ENCODE measurements around the gene RBM5.

Gene RBM5

GRCh38 chr3:50155891-50156290 is 67.2 kb downstream of the RBM5 start:
- TF ChIP-seq CTCF (IDR thresholded peaks at IDR 0.05; ENCODE audit: borderline replicate concordance, insufficient read depth, low read depth, low read length), result no peak
- H3K4me3 ChIP-seq (ENCODE audit: low read depth, low read length), result no peak overlapping the region

- no peak overlapping the region for H3K4me3 ChIP-seq (ENCODE audit: low read depth, low read length)
Measured at GRCh38 chr3:50156549-50157493, 68.1 kb downstream of the RBM5 start.

GRCh38 chr3:50157827-50158529 is 69.3 kb downstream of the RBM5 start:
- no peak for TF ChIP-seq CTCF (IDR thresholded peaks at IDR 0.05; ENCODE audit: borderline replicate concordance, insufficient read depth, low read depth, low read length)
- H3K4me3 ChIP-seq (ENCODE audit: low read depth, low read length), result no peak overlapping the region

More at GRCh38 chr3:50156549-50157493, 68.1 kb downstream of the RBM5 start:
- no peak for TF ChIP-seq CTCF (IDR thresholded peaks at IDR 0.05; ENCODE audit: borderline replicate concordance, insufficient read depth, low read depth, low read length)

DNA sequence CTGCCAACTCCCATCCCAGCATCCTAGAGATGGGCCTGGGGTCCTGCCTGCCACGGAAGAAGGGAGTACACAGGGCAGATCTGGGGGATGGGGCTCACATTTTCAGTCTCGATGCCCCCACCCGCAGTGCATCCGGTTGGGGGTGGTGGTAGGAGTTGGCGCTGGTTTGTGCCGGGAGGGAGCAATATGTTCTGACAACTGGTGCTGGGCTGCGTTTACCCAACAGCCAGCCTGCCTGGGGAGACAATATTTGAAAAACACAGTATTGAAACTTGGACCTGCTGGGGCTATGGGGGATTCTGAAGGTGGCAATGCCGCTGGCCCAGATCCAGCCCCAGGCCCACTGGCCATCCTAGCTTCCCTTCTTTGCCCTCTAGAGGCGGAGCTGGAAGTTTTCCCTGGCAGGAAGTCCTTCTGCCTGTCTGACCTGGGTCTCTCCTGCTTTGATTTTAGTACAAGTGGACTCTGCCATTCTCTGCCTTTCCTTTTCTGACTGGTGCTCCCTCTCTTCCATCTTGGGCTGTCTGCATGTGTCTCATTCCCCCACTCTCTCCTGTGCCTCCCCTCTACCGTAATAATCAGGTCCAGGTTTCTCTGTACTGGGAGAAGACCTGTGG is 69.9 kb downstream of the RBM5 start:
- no peak overlapping the region for H3K4me3 ChIP-seq (ENCODE audit: low read depth, low read length)
- no peak for TF ChIP-seq CTCF (IDR thresholded peaks at IDR 0.05; ENCODE audit: borderline replicate concordance, insufficient read depth, low read depth, low read length)

DNA sequence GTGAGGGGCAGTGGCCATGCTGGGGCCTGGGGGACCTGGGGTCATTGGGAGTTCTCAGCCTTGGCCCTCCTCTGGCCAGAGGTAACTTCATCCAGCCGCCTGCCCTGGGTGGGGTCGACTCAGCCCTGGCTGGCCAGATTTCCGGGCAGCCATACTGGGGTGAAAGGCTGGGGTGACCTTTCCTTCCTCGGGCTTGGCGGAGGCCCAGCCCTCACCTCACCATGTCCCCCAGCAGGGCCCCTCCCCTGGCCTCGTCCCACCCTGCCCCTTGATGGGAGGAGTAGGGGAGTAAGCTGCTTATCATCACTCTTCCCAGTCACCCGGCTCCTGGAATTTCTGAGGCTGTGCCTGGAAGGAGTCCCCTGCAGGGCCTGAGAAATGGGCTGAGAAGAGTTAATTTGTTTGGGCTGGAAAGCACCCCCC is 71.9 kb downstream of the RBM5 start:
- no peak for TF ChIP-seq CTCF (IDR thresholded peaks at IDR 0.05; ENCODE audit: borderline replicate concordance, insufficient read depth, low read depth, low read length)
- H3K4me3 ChIP-seq (ENCODE audit: low read depth, low read length), result no peak overlapping the region

DNA sequence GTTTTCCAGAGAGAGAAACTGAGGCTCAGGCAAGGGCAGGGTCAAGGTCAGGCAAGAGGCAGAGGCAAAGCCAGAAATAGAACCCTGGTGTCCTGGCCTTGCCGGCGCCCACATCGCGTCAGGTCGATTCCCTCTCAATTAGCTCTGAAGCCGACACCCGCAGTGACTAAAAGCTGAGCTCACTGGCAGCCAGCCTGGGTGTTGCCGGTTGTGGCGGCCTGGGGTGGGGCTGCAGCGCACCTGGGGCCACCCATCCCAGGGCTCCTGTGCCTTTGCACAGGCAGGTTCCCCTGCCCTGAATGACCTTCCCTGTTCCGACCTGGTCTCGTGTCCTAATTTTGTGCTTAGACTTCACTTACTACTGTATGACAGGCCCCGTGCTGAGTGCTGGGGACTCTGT is 72.6 kb downstream of the RBM5 start:
- H3K4me3 ChIP-seq (ENCODE audit: low read depth, low read length), result no peak overlapping the region
- TF ChIP-seq CTCF (IDR thresholded peaks at IDR 0.05; ENCODE audit: borderline replicate concordance, insufficient read depth, low read depth, low read length), result no peak
